ENCODE data around the gene KRTAP10-10.
A peak's percentile ranks its signal among the peaks of the same experiment; 100 is the strongest.
"Not testable (repeated sequence)": the region's sequence is repeated elsewhere in the genome, so short reads cannot be mapped to it uniquely, and the experiment has no call there.

The KRTAP10-10 gene

DNA sequence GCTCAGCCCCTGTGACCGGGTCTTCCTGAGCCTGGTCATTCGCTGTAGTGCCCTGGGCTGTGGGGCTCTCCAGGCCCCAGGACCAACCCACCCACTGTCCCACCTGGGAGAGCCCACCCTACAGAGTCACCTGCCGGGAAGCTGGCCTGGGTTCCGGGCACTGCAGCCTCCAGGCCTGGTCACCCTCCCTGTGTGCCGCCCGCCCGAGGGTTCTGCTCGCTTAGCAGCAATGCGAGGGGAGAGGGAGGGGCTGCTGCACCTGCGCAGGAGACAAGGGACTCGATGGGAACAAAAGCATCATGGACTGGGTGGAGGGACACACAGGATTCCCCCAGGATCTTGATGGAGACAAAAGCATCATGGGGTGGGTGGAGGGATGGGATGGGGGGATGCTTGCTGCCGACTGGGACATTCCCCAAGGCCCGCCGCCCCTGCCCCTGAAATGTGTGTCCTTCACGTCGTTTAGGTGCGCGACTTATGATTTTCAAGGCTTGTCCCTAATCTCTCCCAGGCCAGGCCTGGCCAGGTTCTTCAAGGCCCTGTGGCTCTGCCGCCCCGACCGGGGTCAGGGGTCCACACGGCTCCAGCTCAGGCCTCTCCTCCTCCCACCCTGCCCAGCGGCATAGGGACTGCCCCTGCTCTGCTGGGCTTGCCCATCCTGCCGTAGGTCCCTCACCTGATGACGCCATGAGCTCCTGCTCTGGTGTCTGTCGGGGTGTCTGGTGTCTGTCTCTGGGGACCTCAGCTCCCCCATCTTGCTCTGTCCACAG lies 23.6 kb upstream of the KRTAP10-10 start:
- H3K4me1 Mint-ChIP-seq (ENCODE audit: low read depth), result peaks cover 25% of the 10 kb centered on the region
- peaks cover 6% of the 10 kb centered on the region for H3K36me3 Mint-ChIP-seq (ENCODE audit: low read depth)
- H3K9me3 Mint-ChIP-seq, result peaks cover 29% of the 10 kb centered on the region
- H3K27me3 Mint-ChIP-seq, result no peaks in the 10 kb centered on the region
- no peak overlapping the region for H3K27ac Mint-ChIP-seq
- no peak overlapping the region for H3K4me3 Mint-ChIP-seq

DNA sequence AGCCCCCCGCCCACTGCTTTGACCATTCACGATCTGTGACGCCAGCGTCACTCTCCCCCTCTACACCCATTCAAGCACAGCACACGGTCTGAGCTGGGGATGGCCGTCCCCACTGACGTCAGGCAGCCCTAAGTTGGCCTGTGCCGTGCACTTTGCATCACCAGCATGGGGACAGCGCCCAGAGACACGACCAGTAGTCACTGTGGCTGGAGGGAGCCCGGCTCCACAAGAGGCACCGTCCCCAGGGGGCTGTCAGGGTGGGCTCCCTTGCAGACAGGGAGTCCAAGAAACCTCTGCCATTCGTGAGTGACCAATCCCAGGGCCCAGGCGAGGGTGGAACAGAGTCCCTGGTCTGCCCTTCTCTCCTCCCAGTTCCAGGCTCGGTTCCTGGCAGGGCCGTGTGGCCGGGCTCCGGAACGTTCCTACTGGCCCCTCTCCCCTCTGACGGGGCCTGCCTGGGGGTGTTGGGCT lies 23.0 kb upstream of the KRTAP10-10 start:
- Mint-ChIP-seq H3K27ac (no peak overlapping the region), H3K36me3 (ENCODE audit: low read depth) (peaks cover 9% of the 10 kb centered on the region), H3K27me3 (no peaks in the 10 kb centered on the region), H3K4me3 (no peak overlapping the region), H3K4me1 (ENCODE audit: low read depth) (peaks cover 31% of the 10 kb centered on the region), H3K9me3 (peaks cover 28% of the 10 kb centered on the region)

DNA sequence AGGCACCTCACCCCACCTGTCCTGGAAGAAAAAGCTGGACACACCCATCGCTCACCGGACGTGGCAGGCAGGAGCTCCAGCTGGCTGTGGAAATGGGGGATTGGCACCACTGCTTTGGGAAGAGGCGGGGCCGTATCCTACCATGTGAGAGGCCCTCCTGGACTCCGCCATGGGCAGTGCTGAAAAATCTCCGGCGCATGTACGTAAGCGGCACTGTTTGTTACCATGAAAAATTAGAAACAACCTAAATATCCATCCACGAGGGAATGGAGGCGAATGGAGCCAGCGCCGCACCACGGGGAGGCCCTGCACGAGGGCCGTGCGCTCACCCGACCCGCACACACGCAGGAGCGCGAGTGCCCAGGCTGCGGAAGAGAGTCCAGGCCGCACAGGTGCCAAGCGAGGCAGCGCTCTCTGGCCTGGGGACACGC lies 22.2 kb upstream of the KRTAP10-10 start:
- Mint-ChIP-seq H3K27ac (no peak overlapping the region), H3K27me3 (no peaks in the 10 kb centered on the region), H3K36me3 (ENCODE audit: low read depth) (peaks cover 11% of the 10 kb centered on the region), H3K9me3 (peaks cover 27% of the 10 kb centered on the region), H3K4me1 (ENCODE audit: low read depth) (peaks cover 39% of the 10 kb centered on the region), H3K4me3 (no peak overlapping the region)

DNA sequence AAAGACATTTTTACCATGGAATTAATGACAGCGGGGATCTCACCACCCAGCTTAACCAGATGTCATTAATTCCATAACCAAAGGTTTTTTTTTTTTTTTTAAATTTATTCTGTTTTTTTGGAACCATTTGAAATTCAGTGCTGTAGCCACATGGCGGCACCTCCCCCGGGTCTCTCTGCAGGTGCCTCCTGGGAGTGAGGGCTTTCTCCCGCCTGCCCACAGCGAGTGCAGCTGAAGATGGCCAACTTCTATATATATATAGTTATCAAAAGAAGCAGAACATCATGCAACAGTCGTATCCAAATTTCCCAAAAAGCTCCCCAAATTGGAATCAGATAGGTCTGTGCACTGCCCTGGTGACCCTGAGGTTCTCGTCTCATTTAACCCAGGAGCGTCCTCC lies 21.7 kb upstream of the KRTAP10-10 start:
- Mint-ChIP-seq H3K36me3 (ENCODE audit: low read depth) (peaks cover 15% of the 10 kb centered on the region), H3K9me3 (peaks cover 31% of the 10 kb centered on the region), H3K27me3 (no peaks in the 10 kb centered on the region), H3K4me3 (no peak overlapping the region), H3K27ac (no peak overlapping the region), H3K4me1 (ENCODE audit: low read depth) (peaks cover 42% of the 10 kb centered on the region)

DNA sequence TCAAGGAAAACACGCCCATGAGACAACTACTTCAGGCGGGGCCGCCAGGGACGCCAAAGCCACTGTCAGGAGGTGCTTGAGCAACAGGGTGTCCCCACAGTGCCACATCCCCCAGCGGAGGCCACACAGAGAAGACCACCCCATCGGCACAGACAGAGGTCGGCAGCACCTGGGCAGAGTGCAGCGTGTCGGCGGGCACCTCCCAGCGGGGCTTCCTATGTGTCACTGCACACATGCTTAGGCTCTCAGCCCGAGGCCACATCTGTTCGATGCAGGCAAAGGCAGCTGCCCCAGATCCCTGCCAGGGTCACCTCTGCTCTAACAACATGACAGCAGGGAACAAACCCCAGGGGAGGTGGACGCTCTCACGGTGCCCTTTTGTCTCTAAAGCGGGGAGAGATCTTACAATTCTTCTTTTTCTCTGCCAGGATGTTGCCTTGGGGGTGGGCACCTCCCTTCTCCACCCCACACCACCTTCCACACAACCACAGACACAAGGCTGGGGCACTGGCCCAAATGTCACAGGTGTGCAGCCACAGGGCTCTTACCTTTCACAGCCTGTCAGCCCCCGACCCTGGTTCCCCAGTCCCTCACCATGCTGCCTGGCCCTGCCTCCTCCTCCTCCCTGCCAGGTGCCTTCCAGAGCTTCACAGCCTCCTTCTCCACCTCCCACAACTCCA lies 21.1 kb upstream of the KRTAP10-10 start:
- Mint-ChIP-seq H3K27ac (no peak overlapping the region), H3K4me3 (no peak overlapping the region), H3K4me1 (ENCODE audit: low read depth) (peaks cover 42% of the 10 kb centered on the region), H3K27me3 (no peaks in the 10 kb centered on the region), H3K36me3 (ENCODE audit: low read depth) (peaks cover 19% of the 10 kb centered on the region), H3K9me3 (peaks cover 32% of the 10 kb centered on the region)

DNA sequence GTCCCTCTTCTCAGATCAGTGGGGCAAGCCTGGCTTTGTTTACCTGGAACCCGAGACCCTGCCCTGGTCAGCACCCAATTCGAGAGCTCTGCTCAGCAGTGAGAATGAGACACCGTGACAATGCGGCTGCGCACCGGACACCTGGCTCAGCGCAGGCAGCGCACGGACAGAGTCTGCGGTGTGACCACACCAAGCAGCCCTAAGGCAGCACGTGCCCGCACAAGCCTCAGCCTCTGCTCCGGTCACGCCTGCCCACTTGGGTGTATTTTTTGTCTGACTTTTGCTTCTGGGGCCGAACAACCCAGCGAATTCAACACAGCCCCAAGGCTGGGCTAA lies 20.6 kb upstream of the KRTAP10-10 start:
- no peaks in the 10 kb centered on the region for H3K27me3 Mint-ChIP-seq
- no peak overlapping the region for H3K4me3 Mint-ChIP-seq
- no peak overlapping the region for H3K27ac Mint-ChIP-seq
- H3K4me1 Mint-ChIP-seq (ENCODE audit: low read depth), result peaks cover 42% of the 10 kb centered on the region
- H3K9me3 Mint-ChIP-seq, result peaks cover 27% of the 10 kb centered on the region
- peaks cover 19% of the 10 kb centered on the region for H3K36me3 Mint-ChIP-seq (ENCODE audit: low read depth)

DNA sequence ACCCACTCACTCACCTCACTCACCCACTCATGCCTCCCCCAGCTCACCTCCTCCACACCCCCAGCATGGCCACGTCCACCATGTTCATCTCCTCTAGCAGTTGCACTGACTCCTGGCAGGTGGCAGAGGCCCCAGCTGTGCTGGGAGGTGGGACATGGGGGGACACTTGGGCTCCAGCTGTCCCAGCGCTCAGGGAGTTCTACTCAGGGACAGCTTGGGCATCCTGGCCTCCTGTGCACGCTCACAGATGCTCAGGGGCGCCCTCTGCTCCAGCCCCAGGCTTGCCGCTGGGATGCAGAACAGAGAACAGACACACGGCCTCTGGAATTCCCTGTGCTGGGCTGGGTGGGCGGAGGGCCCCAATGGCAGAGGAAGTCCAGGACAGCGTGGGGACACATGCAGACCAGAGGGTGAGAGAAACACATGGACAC lies 20.1 kb upstream of the KRTAP10-10 start:
- Mint-ChIP-seq H3K36me3 (ENCODE audit: low read depth) (peaks cover 19% of the 10 kb centered on the region), H3K4me3 (no peak overlapping the region), H3K27me3 (no peaks in the 10 kb centered on the region), H3K9me3 (peaks cover 26% of the 10 kb centered on the region), H3K27ac (no peak overlapping the region), H3K4me1 (ENCODE audit: low read depth) (peaks cover 42% of the 10 kb centered on the region)

DNA sequence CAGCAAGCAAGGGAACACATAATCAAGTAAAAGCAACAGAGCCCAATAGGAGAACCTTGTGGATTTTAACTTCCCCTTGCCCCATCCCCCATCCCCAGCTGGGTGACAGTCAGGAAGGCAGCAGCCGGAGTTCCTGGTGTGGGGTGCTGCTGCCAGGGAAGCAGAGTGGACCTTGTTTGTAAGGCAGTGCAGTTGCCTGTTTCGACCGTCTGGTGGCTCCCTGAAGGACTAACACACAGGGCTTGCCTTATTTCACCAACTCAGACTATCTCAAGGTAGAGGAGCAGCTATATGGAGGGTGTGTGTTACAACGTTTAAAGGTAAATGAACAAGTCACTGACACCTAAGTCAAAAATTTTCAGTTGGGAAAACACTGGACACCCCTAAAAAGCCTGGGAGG lies 18.7 kb upstream of the KRTAP10-10 start:
- Mint-ChIP-seq H3K27me3 (no peaks in the 10 kb centered on the region), H3K4me3 (peak overlapping the region; percentile 11), H3K36me3 (ENCODE audit: low read depth) (peaks cover 23% of the 10 kb centered on the region), H3K9me3 (peaks cover 39% of the 10 kb centered on the region), H3K4me1 (ENCODE audit: low read depth) (peaks cover 42% of the 10 kb centered on the region), H3K27ac (peak overlapping the region; percentile 82)

DNA sequence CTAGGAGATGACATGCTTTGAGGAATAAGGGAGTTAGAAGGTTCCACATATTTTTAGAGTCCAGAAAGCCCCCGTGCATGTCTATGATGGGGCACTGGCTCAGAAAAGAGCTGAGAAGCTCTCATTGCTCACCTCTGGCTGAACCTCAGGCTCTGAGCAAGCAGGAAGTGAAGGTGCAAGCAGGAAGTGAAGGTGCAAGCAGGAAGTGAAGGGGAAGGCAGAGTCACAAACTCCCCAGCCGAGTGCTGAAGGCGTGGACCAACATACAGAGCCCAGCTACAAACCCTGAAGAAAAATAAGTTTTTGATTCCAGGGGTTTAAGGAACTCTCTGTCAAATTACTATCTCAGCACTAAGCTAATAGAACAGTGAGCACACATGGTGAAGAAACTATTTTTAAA lies 18.2 kb upstream of the KRTAP10-10 start:
- peak overlapping the region; percentile 11 for H3K4me3 Mint-ChIP-seq
- H3K27me3 Mint-ChIP-seq, result no peaks in the 10 kb centered on the region
- H3K9me3 Mint-ChIP-seq, result peaks cover 43% of the 10 kb centered on the region
- H3K36me3 Mint-ChIP-seq (ENCODE audit: low read depth), result peaks cover 27% of the 10 kb centered on the region
- H3K27ac Mint-ChIP-seq, result peak overlapping the region; percentile 82
- H3K4me1 Mint-ChIP-seq (ENCODE audit: low read depth), result peaks cover 42% of the 10 kb centered on the region

DNA sequence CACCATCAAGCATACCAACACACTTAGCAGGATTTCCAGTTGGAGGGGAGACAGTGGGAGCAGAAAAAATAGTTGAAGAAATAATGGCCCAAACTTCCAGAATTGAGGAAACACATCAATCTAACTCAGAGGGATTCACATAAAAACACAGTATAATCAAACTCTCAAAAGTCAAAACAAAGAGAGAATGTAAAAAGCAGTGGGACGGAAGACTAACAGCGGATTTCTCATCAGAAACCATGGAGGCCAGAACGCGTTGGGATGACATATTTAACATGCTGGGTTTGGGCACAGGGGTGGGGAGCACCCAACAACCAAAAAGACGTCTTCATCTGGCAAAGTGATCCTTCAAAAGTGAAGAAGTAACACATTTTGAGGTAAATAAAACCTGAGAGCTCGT lies 17.3 kb upstream of the KRTAP10-10 start:
- no peak overlapping the region for H3K27ac Mint-ChIP-seq
- peaks cover 53% of the 10 kb centered on the region for H3K9me3 Mint-ChIP-seq
- H3K4me3 Mint-ChIP-seq, result no peak overlapping the region
- peaks cover 42% of the 10 kb centered on the region for H3K4me1 Mint-ChIP-seq (ENCODE audit: low read depth)
- H3K36me3 Mint-ChIP-seq (ENCODE audit: low read depth), result peaks cover 34% of the 10 kb centered on the region
- no peaks in the 10 kb centered on the region for H3K27me3 Mint-ChIP-seq

DNA sequence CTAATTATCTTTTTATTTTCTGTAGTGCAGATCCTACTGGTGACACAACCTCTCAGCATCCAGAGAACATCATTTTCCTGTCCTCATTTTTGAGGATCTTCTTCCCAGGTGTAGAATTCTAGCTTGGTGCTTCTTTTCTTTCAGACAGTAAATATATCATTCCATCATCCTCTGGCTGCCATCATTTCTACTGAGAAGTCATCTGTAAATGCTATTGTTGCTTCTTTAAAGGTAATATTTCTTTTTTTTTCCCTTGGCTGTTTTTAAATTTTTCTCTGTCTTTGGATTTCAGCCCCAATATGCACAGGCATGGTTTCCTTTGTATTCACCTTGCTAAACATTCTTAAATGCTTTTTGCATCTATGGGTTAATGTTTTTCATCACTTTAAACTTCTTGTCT lies 13.6 kb upstream of the KRTAP10-10 start:
- no peak overlapping the region for H3K27ac Mint-ChIP-seq
- no peaks in the 10 kb centered on the region for H3K27me3 Mint-ChIP-seq
- no peak overlapping the region for H3K4me3 Mint-ChIP-seq
- H3K36me3 Mint-ChIP-seq (ENCODE audit: low read depth), result peaks cover 34% of the 10 kb centered on the region
- peaks cover 51% of the 10 kb centered on the region for H3K9me3 Mint-ChIP-seq
- H3K4me1 Mint-ChIP-seq (ENCODE audit: low read depth), result peaks cover 24% of the 10 kb centered on the region

DNA sequence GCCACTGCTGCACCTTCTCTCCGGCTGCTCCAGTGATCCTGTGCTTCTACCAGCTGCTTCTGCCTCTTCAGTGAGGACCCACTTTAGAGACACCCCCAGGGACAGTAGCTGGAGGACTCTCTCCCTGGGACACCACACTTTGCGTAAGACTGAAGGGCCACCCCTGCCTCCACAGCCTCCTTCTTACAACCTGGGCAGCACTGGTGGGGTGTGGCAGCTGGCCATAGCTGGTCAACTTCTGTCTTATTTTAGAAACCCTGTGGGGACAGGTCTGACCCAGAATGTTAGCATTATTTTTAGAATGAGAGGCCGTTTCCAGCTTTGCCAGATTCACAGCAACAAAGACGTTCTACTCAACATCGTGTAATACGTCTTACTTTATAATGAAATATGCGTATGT lies 11.4 kb upstream of the KRTAP10-10 start:
- peaks cover 41% of the 10 kb centered on the region for H3K9me3 Mint-ChIP-seq
- H3K27me3 Mint-ChIP-seq, result no peaks in the 10 kb centered on the region
- peaks cover 24% of the 10 kb centered on the region for H3K4me1 Mint-ChIP-seq (ENCODE audit: low read depth)
- H3K4me3 Mint-ChIP-seq, result no peak overlapping the region
- H3K36me3 Mint-ChIP-seq (ENCODE audit: low read depth), result peaks cover 24% of the 10 kb centered on the region
- H3K27ac Mint-ChIP-seq, result no peak overlapping the region

DNA sequence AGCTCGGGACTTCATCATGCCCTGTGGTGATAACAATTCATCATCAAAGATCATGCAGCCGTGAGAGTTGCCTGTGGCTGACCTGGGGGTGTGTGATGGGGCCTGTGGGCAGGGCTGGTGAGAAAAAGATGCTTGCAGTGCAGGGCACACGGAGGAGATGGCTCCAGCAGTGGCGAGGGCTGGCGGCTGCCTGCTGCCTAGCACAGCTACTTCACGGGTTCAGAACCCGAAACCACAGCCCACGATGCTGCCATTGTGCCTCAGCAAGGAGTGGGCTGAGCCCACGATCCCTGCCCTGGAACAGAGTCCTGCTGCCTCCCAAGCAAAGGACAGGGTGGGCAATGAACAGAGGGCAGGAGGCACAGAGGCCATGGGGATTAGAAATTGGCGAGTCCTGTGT lies 10.9 kb upstream of the KRTAP10-10 start:
- no peak overlapping the region for H3K27ac Mint-ChIP-seq
- no peak overlapping the region for H3K4me3 Mint-ChIP-seq
- H3K4me1 Mint-ChIP-seq (ENCODE audit: low read depth), result peaks cover 25% of the 10 kb centered on the region
- H3K9me3 Mint-ChIP-seq, result peaks cover 43% of the 10 kb centered on the region
- H3K36me3 Mint-ChIP-seq (ENCODE audit: low read depth), result peaks cover 27% of the 10 kb centered on the region
- H3K27me3 Mint-ChIP-seq, result no peaks in the 10 kb centered on the region

DNA sequence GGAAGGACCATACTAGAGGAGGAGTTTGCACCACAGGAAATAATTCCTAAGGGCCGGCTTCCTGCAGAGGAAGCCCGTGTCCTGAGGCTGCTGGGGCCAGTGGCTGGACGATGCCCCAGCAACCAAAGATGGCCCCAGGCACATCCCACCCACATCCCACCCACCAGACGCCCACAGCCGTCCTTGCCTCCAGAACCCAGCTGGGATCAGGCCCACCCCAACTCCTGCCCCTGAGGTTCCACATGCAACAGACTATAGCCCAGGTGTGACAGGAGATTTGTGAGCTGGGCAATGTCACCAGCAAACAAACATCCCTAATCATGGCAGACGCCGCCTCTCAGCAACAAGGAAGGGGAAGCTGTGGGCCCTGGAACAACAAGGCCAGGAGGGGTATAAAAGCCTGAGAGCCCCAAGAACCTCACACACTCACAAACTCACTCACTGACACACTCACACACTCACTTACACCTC lies 10.4 kb upstream of the KRTAP10-10 start, which contains the start of gene KRTAP10-9:
Gene KRTAP10-9 (plus strand): TSS at position 421 of the 471 bp plus-strand sequence. CDS start 79 bp downstream, outside the sequence.
- Mint-ChIP-seq H3K4me3 (no peak within 1 kb of the TSS), H3K4me1 (ENCODE audit: low read depth) (peaks cover 25% of the 10 kb centered on the region), H3K36me3 (ENCODE audit: low read depth) (peaks cover 30% of the 10 kb centered on the region), H3K9me3 (peaks cover 46% of the 10 kb centered on the region), H3K27me3 (no peaks in the 10 kb centered on the region), H3K27ac (no peak within 1 kb of the TSS)

DNA sequence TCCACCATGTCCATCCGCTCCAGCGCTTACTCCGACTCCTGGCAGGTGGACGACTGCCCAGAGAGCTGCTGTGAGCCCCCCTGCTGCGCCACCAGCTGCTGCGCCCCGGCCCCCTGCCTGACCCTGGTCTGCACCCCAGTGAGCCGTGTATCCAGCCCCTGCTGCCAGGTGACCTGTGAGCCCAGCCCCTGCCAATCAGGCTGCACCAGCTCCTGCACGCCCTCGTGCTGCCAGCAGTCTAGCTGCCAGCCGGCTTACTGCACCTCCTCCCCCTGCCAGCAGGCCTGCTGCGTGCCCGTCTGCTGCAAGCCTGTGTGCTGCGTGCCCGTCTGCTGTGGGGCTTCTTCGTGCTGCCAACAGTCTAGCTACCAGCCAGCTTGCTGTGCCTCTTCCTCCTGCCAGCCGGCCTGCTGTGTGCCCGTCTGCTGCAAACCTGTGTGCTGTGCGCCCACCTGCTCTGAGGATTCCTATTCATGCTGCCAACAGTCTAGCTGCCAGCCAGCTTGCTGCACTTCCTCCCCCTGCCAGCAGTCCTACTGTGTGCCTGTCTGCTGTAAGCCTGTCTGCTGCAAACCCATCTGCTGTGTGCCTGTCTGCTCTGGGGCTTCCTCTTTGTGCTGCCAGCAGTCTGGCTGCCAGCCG lies 9.9 kb upstream of the KRTAP10-10 start:
- Mint-ChIP-seq H3K36me3 (ENCODE audit: low read depth) (peaks cover 35% of the 10 kb centered on the region), H3K9me3 (peaks cover 50% of the 10 kb centered on the region), H3K4me1 (ENCODE audit: low read depth) (peaks cover 25% of the 10 kb centered on the region)
- H3K4me3 Mint-ChIP-seq, H3K27ac Mint-ChIP-seq, H3K27me3 Mint-ChIP-seq: not testable (repeated sequence)

Data from stimulated activated naive CD8-positive, alpha-beta T cell treated with anti-CD3 and anti-CD28 coated beads, Interleukin-15, Interleukin-2, amounts not matched to agents 100 ng/mL and 50 ng/mL, for 24 hours (primary cell).